HG03045 (cell line): Measurements from ENCODE around the gene FAH.

Source experiments
- ATAC-seq: cut with Tn5 transposase; IDR thresholded peaks from one replicate; pipeline ENCODE4 v1.9.1; 2021; ENCODE audit warnings: mild to moderate bottlenecking, moderate library complexity; ENCODE audit not compliant: unreplicated experiment

The FAH gene

GRCh38 chr15:80171787-80172186 lies 19.0 kb downstream of the FAH start:
- no peak for ATAC-seq

DNA sequence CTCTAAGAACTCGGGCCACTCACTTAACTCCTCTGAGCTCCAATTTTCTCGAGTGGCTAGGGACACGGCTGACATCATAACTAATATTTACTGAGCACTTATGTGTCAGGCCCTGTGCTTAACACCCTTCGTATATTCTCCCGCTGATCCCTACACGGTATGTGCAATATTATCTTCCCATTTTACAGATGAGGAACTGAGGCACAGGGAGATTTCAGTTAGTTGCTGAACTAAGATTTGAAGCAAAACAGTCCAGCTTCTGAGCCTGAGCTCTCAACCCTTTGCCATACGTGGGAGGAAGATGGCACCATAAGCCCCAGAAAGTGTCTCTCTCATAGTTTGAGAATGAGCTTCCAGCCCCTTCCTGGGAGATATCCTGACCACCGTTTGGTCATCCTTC lies 19.6 kb downstream of the FAH start:
- ATAC-seq: no peak

DNA sequence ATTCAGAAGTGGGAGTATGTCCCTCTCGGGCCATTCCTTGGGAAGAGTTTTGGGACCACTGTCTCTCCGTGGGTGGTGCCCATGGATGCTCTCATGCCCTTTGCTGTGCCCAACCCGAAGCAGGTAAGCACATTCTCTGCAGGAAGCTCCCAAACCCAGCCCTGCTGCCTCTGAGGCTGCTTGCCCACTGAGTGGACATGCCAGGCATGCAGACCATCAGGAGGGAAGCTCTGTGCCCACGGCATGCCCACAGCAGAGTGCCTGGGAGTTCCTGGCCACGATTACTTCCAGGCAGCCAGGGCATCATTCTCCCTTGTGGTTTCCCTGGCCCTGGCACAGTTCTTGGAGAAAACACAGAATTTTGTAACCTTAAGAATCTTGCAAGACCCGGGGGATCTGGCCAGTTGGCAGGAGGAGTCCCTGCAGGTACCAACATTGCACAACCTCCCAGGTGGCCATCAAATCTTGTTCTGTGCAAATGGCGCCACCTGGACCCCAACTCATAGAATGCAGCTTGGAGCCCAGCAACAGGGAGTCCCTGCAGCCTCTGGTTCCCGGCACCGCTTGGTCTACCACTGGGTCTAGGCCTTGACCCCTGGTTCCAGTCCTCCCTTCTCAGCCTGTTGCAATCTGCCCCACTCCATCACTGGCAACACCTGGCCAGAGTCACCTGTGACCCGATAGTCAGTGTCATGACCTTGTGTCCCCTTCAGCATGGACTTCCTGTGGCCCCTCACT lies 20.4 kb downstream of the FAH start:
- peak; percentile 57 for ATAC-seq

- no peak for ATAC-seq
Observed at GRCh38 chr15:80174017-80174746, 21.4 kb downstream of the FAH start.

- ATAC-seq: no peak
Observed at GRCh38 chr15:80175436-80175835, 22.6 kb downstream of the FAH start.

DNA sequence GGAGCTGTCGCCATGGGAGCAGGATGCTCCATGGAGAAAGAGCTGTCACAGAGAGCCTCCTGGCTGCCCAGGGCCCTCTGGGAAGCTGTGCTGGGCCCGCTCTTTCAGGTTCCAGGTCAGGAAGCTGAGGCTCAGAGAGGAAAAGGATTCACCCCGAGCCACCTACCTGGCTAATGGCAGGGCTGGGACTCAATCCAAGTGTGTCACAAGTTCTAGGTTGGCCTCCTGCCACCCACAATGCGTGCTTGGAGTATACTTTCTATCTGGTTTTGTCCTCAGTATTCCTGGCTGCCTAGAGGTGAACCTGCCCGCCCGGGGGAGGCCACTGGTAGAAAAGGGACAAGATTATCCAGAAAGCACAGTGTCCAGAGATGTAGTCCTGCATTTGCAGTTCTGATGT lies 23.6 kb downstream of the FAH start:
- ATAC-seq: no peak

- ATAC-seq: no peak
Observed at GRCh38 chr15:80177156-80177555, 24.4 kb downstream of the FAH start.

- no peak for ATAC-seq
Observed at GRCh38 chr15:80179025-80179759, 26.4 kb downstream of the FAH start.

- ATAC-seq: no peak
Observed at GRCh38 chr15:80179935-80180334, 27.1 kb downstream of the FAH start.

DNA sequence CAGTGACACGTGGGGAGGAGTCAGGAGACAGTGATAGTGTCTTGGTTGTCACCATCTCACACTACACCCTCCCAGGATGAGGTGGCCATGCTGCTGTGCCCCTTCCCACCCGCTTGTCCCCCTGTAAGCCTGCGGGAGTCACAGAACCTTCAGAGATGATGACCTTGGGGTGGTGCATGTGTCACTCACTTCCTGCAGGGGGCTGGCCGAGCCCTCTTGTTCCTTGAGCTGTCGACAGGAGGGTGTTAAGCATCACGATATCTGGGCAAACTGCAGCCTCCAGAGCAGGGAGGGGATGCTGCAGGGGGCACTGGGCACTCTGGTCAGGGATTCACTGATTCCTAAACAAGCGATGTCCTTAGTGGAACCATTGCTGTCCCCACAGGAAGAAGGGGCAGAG lies 27.7 kb downstream of the FAH start:
- ATAC-seq: no peak

- ATAC-seq: no peak
Observed at GRCh38 chr15:80180986-80181385, 28.2 kb downstream of the FAH start.

DNA sequence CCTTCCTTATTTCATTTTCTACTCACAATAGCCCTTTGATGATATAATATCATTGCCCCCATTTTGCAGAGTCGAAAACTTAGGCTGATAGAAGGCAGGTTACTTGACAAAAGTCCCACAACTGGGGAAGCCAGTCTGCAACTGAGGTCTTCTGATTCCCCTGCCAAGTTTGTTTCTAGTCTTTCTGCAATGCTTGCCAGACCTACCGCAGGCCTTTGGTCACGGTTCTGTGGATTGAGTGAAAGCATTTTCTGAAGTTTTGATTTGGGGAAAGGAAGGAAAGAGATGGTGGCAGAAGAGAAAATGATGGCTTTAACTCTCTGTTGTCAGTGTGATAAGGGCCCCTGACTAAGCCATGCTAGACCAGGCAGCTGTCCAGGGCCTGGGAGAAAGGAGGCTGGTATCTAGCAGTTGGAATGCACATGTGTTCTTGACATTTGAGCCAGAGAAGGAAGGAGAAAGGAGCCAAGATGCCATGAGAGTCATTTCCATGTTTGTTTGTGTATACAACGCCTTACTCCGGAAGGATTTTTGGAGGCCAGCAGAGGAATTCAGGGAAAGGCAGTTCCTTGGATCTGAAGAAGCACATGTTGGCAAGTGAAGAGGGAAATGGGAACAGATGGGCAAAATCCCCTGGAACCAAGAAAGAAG lies 29.9 kb downstream of the FAH start:
- no peak for ATAC-seq

GRCh38 chr15:80183306-80183705 lies 30.5 kb downstream of the FAH start:
- ATAC-seq: no peak

DNA sequence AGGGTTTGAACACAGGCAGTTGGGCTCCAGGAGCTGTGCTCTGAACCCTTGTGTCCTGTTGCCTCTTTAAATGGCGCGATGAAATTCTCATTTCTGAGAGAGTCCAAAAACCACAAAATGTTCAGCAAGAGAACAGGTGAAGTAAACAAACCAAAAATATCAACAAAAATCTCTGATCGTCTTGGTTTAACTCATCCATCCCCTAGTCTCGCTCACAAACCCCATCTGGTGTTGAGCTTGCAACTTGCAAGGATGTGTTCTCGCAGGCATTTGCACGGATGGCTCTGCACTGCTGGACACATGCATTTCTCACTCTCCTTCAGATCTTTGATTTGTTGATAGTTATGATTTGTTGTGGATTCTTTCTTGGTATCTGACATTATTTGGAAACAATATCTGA lies 31.1 kb downstream of the FAH start:
- no peak for ATAC-seq

GRCh38 chr15:80184554-80184953 lies 31.8 kb downstream of the FAH start:
- no peak for ATAC-seq

DNA sequence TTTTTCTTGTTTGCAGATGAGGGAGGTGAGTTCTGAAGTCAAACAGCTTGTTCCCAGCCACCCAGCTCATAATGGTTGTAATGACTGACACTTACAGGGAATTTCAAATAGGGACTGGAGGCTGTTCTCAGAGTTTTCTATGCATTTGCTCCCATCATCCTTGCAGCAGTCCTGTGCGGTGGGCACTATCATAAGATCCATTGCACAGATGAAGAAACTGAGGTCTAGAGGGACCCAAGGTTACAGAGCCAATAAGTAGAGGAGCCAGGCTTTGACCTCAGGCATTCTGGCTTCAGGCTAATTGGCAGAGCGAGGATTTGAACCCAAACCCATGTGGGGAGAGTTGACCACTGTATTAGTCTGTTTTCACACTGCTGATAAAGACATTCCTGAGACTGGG lies 32.4 kb downstream of the FAH start:
- no peak for ATAC-seq

GRCh38 chr15:80186066-80186465 lies 33.3 kb downstream of the FAH start:
- no peak for ATAC-seq

- ATAC-seq: no peak
Observed at GRCh38 chr15:80186597-80186996, 33.8 kb downstream of the FAH start.

GRCh38 chr15:80188251-80188650 lies 35.5 kb downstream of the FAH start:
- ATAC-seq: no peak

DNA sequence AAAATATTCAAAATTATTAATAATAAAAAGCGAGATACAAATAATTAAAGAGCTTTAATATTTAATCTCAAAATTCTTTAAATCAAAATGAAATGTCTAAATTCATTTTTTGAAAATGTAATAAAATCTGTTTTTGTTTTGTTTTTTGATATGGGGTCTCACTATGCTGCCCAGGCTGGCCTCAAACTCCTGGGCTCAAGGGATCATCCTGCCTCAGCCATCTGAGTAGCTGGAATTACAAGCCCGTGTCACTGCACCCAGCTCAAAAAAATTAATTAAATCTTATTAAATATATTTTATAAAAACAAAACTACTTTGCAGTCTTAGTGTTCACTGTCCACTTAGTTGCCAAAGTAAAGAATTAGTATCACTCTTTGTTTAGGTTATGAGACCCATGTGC lies 38.4 kb downstream of the FAH start:
- ATAC-seq: no peak

GRCh38 chr15:80191897-80192595 lies 39.2 kb downstream of the FAH start:
- no peak for ATAC-seq
